ENCODE results near the gene SLC38A3. TPM values are rescaled to one million over a fixed set of nuclear protein-coding genes. Genes with fewer than 3 reads are reported as not detected.

The SLC38A3 gene
- total and polyA plus RNA-seq, 2 of the 8 experiments (the other 6 are each of a cell fraction or from before 2014, with no cell fraction given): 1.2 to 3.7 TPM

GRCh38 chr3:50164984-50165909, 39.8 kb upstream of the SLC38A3 start (continued):
- TF ChIP-seq CHD7 (IDR thresholded peaks at IDR 0.05; ENCODE audit: insufficient replicate concordance, low read length): no peak
- TF ChIP-seq TAF7 (optimal IDR thresholded peaks at IDR 0.05; ENCODE audit: borderline replicate concordance, low read depth, low read length): no peak
- no peak for TF ChIP-seq MAX (IDR thresholded peaks at IDR 0.05)
- TF ChIP-seq POLR2A (IDR thresholded peaks at IDR 0.05; ENCODE audit: control extremely low read depth in 1 of 2, low read depth in 2 of 2, low read length in 2 of 2): no peak
- no peak for TF ChIP-seq GTF2F1 (IDR thresholded peaks at IDR 0.05; ENCODE audit: borderline replicate concordance, low read depth, low read length)
- TF ChIP-seq SUZ12 (IDR thresholded peaks at IDR 0.05; ENCODE audit: low read length): no peak

Measured in H1 (cell line).